HuH-7.5 (cell line): ENCODE results near the gene FASN.

Experiments
- DNase-seq: peaks from one replicate; pipeline ENCODE4 v3.0.0; 2011; ENCODE audit warnings: low spot score

The FASN gene

GRCh38 chr17:82055965-82056728 lies 41.9 kb downstream of the FASN start:
- no peak for DNase-seq

- DNase-seq = no peak
Measured at GRCh38 chr17:82055023-82055964, 42.7 kb downstream of the FASN start.

GRCh38 chr17:82054351-82055022 lies 43.5 kb downstream of the FASN start:
- DNase-seq = no peak

GRCh38 chr17:82053556-82054263 lies 44.3 kb downstream of the FASN start:
- no peak for DNase-seq

GRCh38 chr17:82053130-82053529 lies 44.9 kb downstream of the FASN start:
- no peak for DNase-seq

GRCh38 chr17:82052638-82053059 lies 45.4 kb downstream of the FASN start:
- no peak for DNase-seq

GRCh38 chr17:82051776-82052637 lies 46.0 kb downstream of the FASN start, which contains the start of the genes GPS1 and RFNG:
GPS1 (plus strand) TSS chr17:82051898; CDS start chr17:82051932, 34 bp downstream.
RFNG (minus strand) TSS chr17:82051811; CDS start chr17:82051766, 45 bp downstream.
- peak; percentile 92 for DNase-seq

- DNase-seq = no peak
Measured at GRCh38 chr17:82050761-82051641, 47.0 kb downstream of the FASN start.

GRCh38 chr17:82050152-82050760 lies 47.8 kb downstream of the FASN start:
- no peak for DNase-seq

GRCh38 chr17:82049521-82049971 lies 48.5 kb downstream of the FASN start:
- no peak for DNase-seq

- no peak for DNase-seq
Measured at GRCh38 chr17:82049106-82049505, 48.9 kb downstream of the FASN start.

- no peak for DNase-seq
Measured at GRCh38 chr17:82048571-82048971, 49.5 kb downstream of the FASN start.

- DNase-seq = no peak
Measured at GRCh38 chr17:82047914-82048570, 50.0 kb downstream of the FASN start.

- DNase-seq = no peak
Measured at GRCh38 chr17:82047379-82047778, 50.7 kb downstream of the FASN start.

GRCh38 chr17:82046903-82047302 lies 51.1 kb downstream of the FASN start:
- no peak for DNase-seq

GRCh38 chr17:82045936-82046484 lies 52.0 kb downstream of the FASN start:
- DNase-seq = no peak

- DNase-seq = no peak
Measured at GRCh38 chr17:82043507-82043906, 54.5 kb downstream of the FASN start.

- no peak for DNase-seq
Measured at GRCh38 chr17:82042649-82043048, 55.4 kb downstream of the FASN start.
